IMR-90 (cell line): ENCODE data around the gene CTIF. TPM values are rescaled to one million over a fixed set of nuclear protein-coding genes. Genes with fewer than 3 reads are reported as not detected.

Experiments
- ATAC-seq: fragments of 200-7000 bp; cut with Tn5 transposase; 2 replicates; pipeline ENCODE4 v1.9.1; 2020; ENCODE audit warnings: low read depth, mild to moderate bottlenecking, moderate library complexity
- BruUV-seq: library from RNA; stranded (reverse); fragments of 400-500 nt; replicated peaks from 2 replicates; lab custom pipeline; 2021; lab: Mats Ljungman, UMichigan
- CTCF ChIA-PET: fragments of 300-600 bp; formaldehyde crosslinking; extraction: SDS; loops from one replicate; lab custom pipeline; 2021; ENCODE audit warnings: antibody characterized with exemption; lab: Yijun Ruan, JAX
- POLR2A ChIA-PET: fragments of 300-600 bp; sonication (Branson Sonifier 250); formaldehyde crosslinking; loops from one replicate; lab custom pipeline; 2022; ENCODE audit warnings: antibody characterized with exemption; ENCODE audit not compliant: unreplicated experiment; lab: Charles Lee
- DNase-seq: peaks from one replicate; pipeline ENCODE4 v3.0.0; 2013
- H2AFZ ChIP-seq: replicated peaks from 2 replicates; pipeline ENCODE3; 2013; ENCODE audit warnings: low read length, mild to moderate bottlenecking; ENCODE audit not compliant: poor library complexity
- H2AK5ac ChIP-seq: 2 replicates; pipeline ENCODE4 v1.6.1; 2013; ENCODE audit warnings: low read depth, low read length, inconsistent platforms
- H2AK9ac ChIP-seq: replicated peaks from 2 replicates; pipeline ENCODE3; 2013; ENCODE audit warnings: mild to moderate bottlenecking, low read depth, low read length, moderate library complexity; ENCODE audit not compliant: poor library complexity
- H2BK120ac ChIP-seq: 2 replicates; pipeline ENCODE4 v1.6.1; 2013; ENCODE audit warnings: low read depth, low read length, inconsistent platforms
- H2BK15ac ChIP-seq: 3 replicates; pipeline ENCODE4 v1.6.1; 2013; ENCODE audit warnings: low read depth, low read length, inconsistent platforms
- H2BK20ac ChIP-seq: 2 replicates; pipeline ENCODE4 v1.6.1; 2013; ENCODE audit warnings: low read depth, mild to moderate bottlenecking, inconsistent platforms, low read length, moderate library complexity
- H2BK5ac ChIP-seq: 2 replicates; pipeline ENCODE4 v1.6.1; 2013; ENCODE audit warnings: mild to moderate bottlenecking, low read depth, low read length, inconsistent platforms; ENCODE audit not compliant: poor library complexity, severe bottlenecking
- H3K14ac ChIP-seq: replicated peaks from 2 replicates; pipeline ENCODE4 v1.6.1; 2013; ENCODE audit warnings: low read depth, low read length, inconsistent platforms
- H3K18ac ChIP-seq: 2 replicates; pipeline ENCODE4 v1.6.1; 2013; ENCODE audit warnings: low read depth, low read length, control low read depth
- H3K23ac ChIP-seq: 2 replicates; pipeline ENCODE4 v1.6.1; 2013; ENCODE audit warnings: low read depth, low read length, inconsistent platforms
- H3K27ac ChIP-seq: 2 replicates; pipeline ENCODE4 v1.5.1; 2013; ENCODE audit warnings: mild to moderate bottlenecking, control low read depth, low read length; ENCODE audit not compliant: insufficient read depth
- H3K27me3 ChIP-seq: 2 replicates; pipeline ENCODE4 v1.6.1; 2013; ENCODE audit warnings: low read length; ENCODE audit not compliant: control insufficient read depth, insufficient read depth
- H3K36me3 ChIP-seq: 2 replicates; pipeline ENCODE4 v1.6.1; 2013; ENCODE audit warnings: low read length, mixed read lengths; ENCODE audit not compliant: control insufficient read depth, insufficient read depth
- H3K4ac ChIP-seq: 2 replicates; pipeline ENCODE4 v1.6.1; 2013; ENCODE audit warnings: low read depth, low read length, inconsistent platforms
- H3K4me1 ChIP-seq: 2 replicates; pipeline ENCODE4 v1.6.1; 2013; ENCODE audit warnings: low read length, mixed read lengths; ENCODE audit not compliant: control insufficient read depth, insufficient read depth
- H3K4me2 ChIP-seq: 2 replicates; pipeline ENCODE4 v1.6.1; 2013; ENCODE audit warnings: low read depth, mild to moderate bottlenecking, control low read depth, low read length, moderate library complexity
- H3K4me3 ChIP-seq: 2 replicates; pipeline ENCODE4 v1.5.1; 2013; ENCODE audit warnings: low read depth, mild to moderate bottlenecking, control low read depth, low read length, moderate library complexity; ENCODE audit not compliant: insufficient read depth
- H3K56ac ChIP-seq: 2 replicates; pipeline ENCODE4 v1.6.1; 2013; ENCODE audit warnings: low read length, inconsistent platforms; ENCODE audit not compliant: insufficient read depth; ENCODE audit errors: extremely low read depth
- H3K79me1 ChIP-seq, 2 experiments: 2 replicates each; pipeline ENCODE4 v1.6.1; 2013; ENCODE audit warnings: low read length in 2 of 2, inconsistent platforms in 1 of 2, low read depth in 1 of 2
- H3K9ac ChIP-seq: 2 replicates; pipeline ENCODE4 v1.6.1; 2013; ENCODE audit warnings: low read depth, low read length, control low read depth
- H3K9me1 ChIP-seq: 2 replicates; pipeline ENCODE4 v1.6.1; 2013; ENCODE audit warnings: low read length, inconsistent platforms; ENCODE audit not compliant: insufficient read depth
- H3K9me3 ChIP-seq: 2 replicates; pipeline ENCODE4 v1.6.1; 2013; ENCODE audit warnings: low read length; ENCODE audit not compliant: control insufficient read depth, insufficient read depth
- H4K20me1 ChIP-seq: 2 replicates; pipeline ENCODE4 v1.6.1; 2013; ENCODE audit warnings: low read length, inconsistent platforms; ENCODE audit not compliant: insufficient read depth
- H4K5ac ChIP-seq: 2 replicates; pipeline ENCODE4 v1.6.1; 2013; ENCODE audit warnings: mild to moderate bottlenecking, low read depth, low read length, control low read depth
- H4K8ac ChIP-seq, 2 experiments: 2 replicates each; pipeline ENCODE4 v1.6.1; 2013; ENCODE audit warnings: low read depth in 2 of 2, low read length in 2 of 2, control low read depth in 1 of 2, inconsistent platforms in 1 of 2
- H4K91ac ChIP-seq: 2 replicates; pipeline ENCODE4 v1.6.1; 2013; ENCODE audit warnings: low read depth, low read length, inconsistent platforms; ENCODE audit not compliant: insufficient read depth
- BHLHE40 ChIP-seq: fragments of 150-350 bp; IDR thresholded peaks from 2 replicates; pipeline ENCODE4 v1.6.1; 2016; ENCODE audit warnings: mild to moderate bottlenecking, low read depth, low read length
- CEBPB ChIP-seq: IDR thresholded peaks from 2 replicates; pipeline ENCODE4 v1.6.1; 2012; ENCODE audit warnings: low read depth, low read length, improper control_type of control experiment
- CHD1 ChIP-seq: IDR thresholded peaks from 2 replicates; pipeline ENCODE4 v1.6.1; 2012; ENCODE audit warnings: low read depth, low read length, improper control_type of control experiment
- FOS ChIP-seq: fragments of 150-350 bp; IDR thresholded peaks from 2 replicates; pipeline ENCODE4 v1.6.1; 2016; ENCODE audit warnings: low read depth, low read length
- MAFK ChIP-seq: IDR thresholded peaks from 2 replicates; pipeline ENCODE4 v1.6.1; 2012; ENCODE audit warnings: low read depth, low read length, improper control_type of control experiment
- MAZ ChIP-seq: IDR thresholded peaks from 2 replicates; pipeline ENCODE4 v1.6.1; 2012; ENCODE audit warnings: low read depth, mild to moderate bottlenecking, low read length, improper control_type of control experiment, moderate library complexity, borderline replicate concordance
- MXI1 ChIP-seq: IDR thresholded peaks from 2 replicates; pipeline ENCODE4 v1.6.1; 2012; ENCODE audit warnings: low read depth, mild to moderate bottlenecking, low read length, moderate library complexity, borderline replicate concordance
- NFE2L2 ChIP-seq: fragments of 150-350 bp; IDR thresholded peaks from 2 replicates; pipeline ENCODE4 v1.6.1; 2016; ENCODE audit warnings: low read depth, mild to moderate bottlenecking, low read length
- POLR2A ChIP-seq: IDR thresholded peaks from 2 replicates; pipeline ENCODE4 v1.6.1; 2012; ENCODE audit warnings: mild to moderate bottlenecking, low read depth, low read length
- RAD21 ChIP-seq: IDR thresholded peaks from 2 replicates; pipeline ENCODE4 v1.6.1; 2012; ENCODE audit warnings: low read length, improper control_type of control experiment
- RCOR1 ChIP-seq: IDR thresholded peaks from 2 replicates; pipeline ENCODE4 v1.6.1; 2012; ENCODE audit warnings: mild to moderate bottlenecking, low read length, improper control_type of control experiment; ENCODE audit not compliant: insufficient replicate concordance
- RFX5 ChIP-seq: IDR thresholded peaks from 2 replicates; pipeline ENCODE4 v1.8.0; 2012; ENCODE audit warnings: low read depth, mild to moderate bottlenecking, low read length, moderate library complexity
- SMC3 ChIP-seq: fragments of 150-350 bp; IDR thresholded peaks from 2 replicates; pipeline ENCODE4 v1.6.1; 2016; ENCODE audit warnings: low read depth, mild to moderate bottlenecking, antibody characterized with exemption, low read length, moderate library complexity
- WGBS, 2 experiments: methylation state at CpG; one replicate each; pipeline versions ENCODE4 v1.1.5 to v1.1.7; 2013; ENCODE audit warnings: missing lambda C conversion rate in 2 of 2; ENCODE audit not compliant: insufficient read length in 1 of 2; ENCODE audit errors: extremely low coverage in 2 of 2; 5-methylcytosine and 5-hydroxymethylcytosine counted together
- dilution Hi-C: fragments of 300-500 bp; cut with HindIII; formaldehyde crosslinking; loops from one replicate; pipeline ENCODE4 v1.14.3; 2018; ENCODE audit warnings: low sequenced_read_pairs; ENCODE audit not compliant: unreplicated experiment
- in situ Hi-C: fragments of 300-500 bp; cut with MboI; formaldehyde crosslinking; loops from 3 replicates; pipeline ENCODE4 v1.14.3; 2019; ENCODE audit warnings: low sequenced_read_pairs, inconsistent platforms, mixed read lengths
- intact Hi-C: fragments of 100-400 bp; cut with micrococcal nuclease; formaldehyde crosslinking; loops from 2 replicates; pipeline ENCODE4 v1.10.0; 2022
- polyA plus RNA-seq, 3 experiments: library from polyadenylated mRNA; depleted of rRNA; stranded (reverse); fragments of >200 nt; gene quantifications; 2 replicates each; pipeline ENCODE4 v1.2.3, GENCODE V29; 2012; ENCODE audit warnings: low replicate concordance in 1 of 3
- total RNA-seq: library from RNA; depleted of rRNA; stranded (reverse); fragments of >200 nt; gene quantifications from 2 replicates; pipeline ENCODE4 v1.2.3, GENCODE V29; 2012
- TF ChIP-seq, protein P1 (sequence below): fragments of 150-350 bp; IDR thresholded peaks from 2 replicates; pipeline ENCODE4 v1.6.1; 2017; ENCODE audit warnings: mild to moderate bottlenecking, antibody characterized with exemption, low read length, low read depth
- TF ChIP-seq, protein P2 (sequence below): fragments of 150-350 bp; IDR thresholded peaks from 2 replicates; pipeline ENCODE4 v1.6.1; 2016; ENCODE audit warnings: low read depth, mild to moderate bottlenecking, low read length, moderate library complexity, borderline replicate concordance

CTIF gene
- total and polyA plus RNA-seq, 2 of the 4 experiments (the other 2 are of a cell fraction): 25.1 to 57.0 TPM

DNA sequence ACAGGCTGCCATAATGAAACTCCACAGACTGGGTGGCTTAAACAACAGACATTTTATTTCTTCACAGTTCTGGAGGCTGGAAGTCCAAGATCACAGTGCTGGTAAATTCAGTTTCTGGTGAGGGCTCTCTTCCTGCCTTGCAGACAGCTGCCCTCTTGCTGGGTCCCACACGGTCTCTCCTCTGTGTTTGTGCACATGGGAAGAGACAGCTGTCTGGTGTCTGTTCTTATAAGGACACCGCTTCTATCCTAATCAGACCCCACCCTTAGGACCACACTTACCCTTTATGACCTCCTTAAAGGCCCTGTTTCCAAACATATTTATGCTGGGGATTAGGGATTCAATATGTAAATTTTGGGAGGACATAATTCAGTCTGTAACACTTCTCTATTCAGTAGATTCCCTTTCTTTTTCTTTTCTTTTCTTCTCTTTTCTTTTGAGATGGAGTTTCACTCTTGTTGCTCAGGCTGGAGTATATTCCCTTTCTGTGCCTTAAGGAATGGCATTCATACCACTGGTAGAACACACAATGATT, 18.9 kb downstream of the CTIF start:
- Histone ChIP-seq H3K36me3 (peaks cover 20% of the 10 kb centered on the region), H3K23ac (no peak overlapping the region)
- TF ChIP-seq BHLHE40 (no peak), SMC3 (no peak), MXI1 (no peak), RFX5 (no peak), CHD1 (no peak), RCOR1 (no peak), MAZ (no peak), MAFK (no peak), FOS (no peak), NFE2L2 (no peak), CEBPB (no peak), POLR2A (no peak), RAD21 (no peak)
- TF ChIP-seq, protein P1, sequence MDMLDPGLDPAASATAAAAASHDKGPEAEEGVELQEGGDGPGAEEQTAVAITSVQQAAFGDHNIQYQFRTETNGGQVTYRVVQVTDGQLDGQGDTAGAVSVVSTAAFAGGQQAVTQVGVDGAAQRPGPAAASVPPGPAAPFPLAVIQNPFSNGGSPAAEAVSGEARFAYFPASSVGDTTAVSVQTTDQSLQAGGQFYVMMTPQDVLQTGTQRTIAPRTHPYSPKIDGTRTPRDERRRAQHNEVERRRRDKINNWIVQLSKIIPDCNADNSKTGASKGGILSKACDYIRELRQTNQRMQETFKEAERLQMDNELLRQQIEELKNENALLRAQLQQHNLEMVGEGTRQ: no peak
- TF ChIP-seq, protein P2, sequence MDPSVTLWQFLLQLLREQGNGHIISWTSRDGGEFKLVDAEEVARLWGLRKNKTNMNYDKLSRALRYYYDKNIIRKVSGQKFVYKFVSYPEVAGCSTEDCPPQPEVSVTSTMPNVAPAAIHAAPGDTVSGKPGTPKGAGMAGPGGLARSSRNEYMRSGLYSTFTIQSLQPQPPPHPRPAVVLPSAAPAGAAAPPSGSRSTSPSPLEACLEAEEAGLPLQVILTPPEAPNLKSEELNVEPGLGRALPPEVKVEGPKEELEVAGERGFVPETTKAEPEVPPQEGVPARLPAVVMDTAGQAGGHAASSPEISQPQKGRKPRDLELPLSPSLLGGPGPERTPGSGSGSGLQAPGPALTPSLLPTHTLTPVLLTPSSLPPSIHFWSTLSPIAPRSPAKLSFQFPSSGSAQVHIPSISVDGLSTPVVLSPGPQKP: no peak

More for the DNA sequence above, 18.9 kb downstream of the CTIF start:
- no peak overlapping the region for H2BK5ac ChIP-seq
- no peak for ATAC-seq
- no peak overlapping the region for H2BK20ac ChIP-seq
- H3K4me1 ChIP-seq: peaks cover 16% of the 10 kb centered on the region
- no peak overlapping the region for H3K27ac ChIP-seq
- in situ Hi-C loops: no loop called here
- no peak overlapping the region for H3K14ac ChIP-seq
- H3K4me3 ChIP-seq: no peak overlapping the region
- H3K18ac ChIP-seq: no peak overlapping the region
- no TSS peak for BruUV-seq
- dilution Hi-C loops: no loop called here
- no CpG with 5 or more reads among the region's 2 CpGs for WGBS, 2 experiments
- H3K4ac ChIP-seq: no peak overlapping the region
- ChIA-PET CTCF (no interaction called here), POLR2A (no interaction called here)
- no peak overlapping the region for H2BK120ac ChIP-seq
- peaks cover 26% of the 10 kb centered on the region for H3K9me1 ChIP-seq
- H2AFZ ChIP-seq: no peak overlapping the region
- H3K9ac ChIP-seq: no peak overlapping the region
- DNase-seq: no peak
- no peak overlapping the region for H4K5ac ChIP-seq
- H3K27me3 ChIP-seq: no peaks in the 10 kb centered on the region
- intact Hi-C loops: no loop called here
- peaks cover 84% of the 10 kb centered on the region for H4K20me1 ChIP-seq
- H4K91ac ChIP-seq: no peak overlapping the region
- no peak overlapping the region for H2AK9ac ChIP-seq
- H2AK5ac ChIP-seq: no peak overlapping the region
- H3K79me1 ChIP-seq: peaks cover 36 to 88% of the 10 kb centered on the region in 2 experiments
- H3K4me2 ChIP-seq: no peak overlapping the region
- no peak overlapping the region for H3K56ac ChIP-seq
- H2BK15ac ChIP-seq: no peak overlapping the region
- no peak overlapping the region for H4K8ac ChIP-seq
- H3K9me3 ChIP-seq: peaks cover 3% of the 10 kb centered on the region
